Mesodermal cell (in vitro differentiated cells): ENCODE data around the gene ATP10A.

ENCODE experiments used
- H3K27ac ChIP-seq: 2 replicates; pipeline ENCODE4 v1.7.0; 2013; ENCODE audit warnings: mild to moderate bottlenecking, low read depth, low read length, moderate library complexity; ENCODE audit not compliant: severe bottlenecking
- H3K36me3 ChIP-seq: 2 replicates; pipeline ENCODE4 v1.7.1; 2013; ENCODE audit warnings: mild to moderate bottlenecking, low read length, moderate library complexity; ENCODE audit not compliant: control insufficient read depth, insufficient read depth
- H3K4me1 ChIP-seq: one replicate; pipeline ENCODE4 v1.7.1; 2013; ENCODE audit warnings: mild to moderate bottlenecking, low read length; ENCODE audit not compliant: insufficient read depth, control insufficient read depth, poor library complexity, severe bottlenecking
- H3K4me3 ChIP-seq: 2 replicates; pipeline ENCODE4 v1.7.0; 2013; ENCODE audit warnings: low read length, control low read depth, mild to moderate bottlenecking; ENCODE audit not compliant: insufficient read depth, poor library complexity, severe bottlenecking; ENCODE audit errors: extremely low read depth
- H3K9me3 ChIP-seq: 2 replicates; pipeline ENCODE4 v1.7.1; 2013; ENCODE audit warnings: mild to moderate bottlenecking, low read length, moderate library complexity; ENCODE audit not compliant: control insufficient read depth
- WGBS, 2 experiments: methylation state at CpG; one replicate each; pipeline ENCODE4 v1.1.5; 2013; ENCODE audit warnings: missing lambda C conversion rate in 2 of 2; ENCODE audit not compliant: insufficient coverage in 2 of 2; 5-methylcytosine and 5-hydroxymethylcytosine counted together

The ATP10A gene

DNA sequence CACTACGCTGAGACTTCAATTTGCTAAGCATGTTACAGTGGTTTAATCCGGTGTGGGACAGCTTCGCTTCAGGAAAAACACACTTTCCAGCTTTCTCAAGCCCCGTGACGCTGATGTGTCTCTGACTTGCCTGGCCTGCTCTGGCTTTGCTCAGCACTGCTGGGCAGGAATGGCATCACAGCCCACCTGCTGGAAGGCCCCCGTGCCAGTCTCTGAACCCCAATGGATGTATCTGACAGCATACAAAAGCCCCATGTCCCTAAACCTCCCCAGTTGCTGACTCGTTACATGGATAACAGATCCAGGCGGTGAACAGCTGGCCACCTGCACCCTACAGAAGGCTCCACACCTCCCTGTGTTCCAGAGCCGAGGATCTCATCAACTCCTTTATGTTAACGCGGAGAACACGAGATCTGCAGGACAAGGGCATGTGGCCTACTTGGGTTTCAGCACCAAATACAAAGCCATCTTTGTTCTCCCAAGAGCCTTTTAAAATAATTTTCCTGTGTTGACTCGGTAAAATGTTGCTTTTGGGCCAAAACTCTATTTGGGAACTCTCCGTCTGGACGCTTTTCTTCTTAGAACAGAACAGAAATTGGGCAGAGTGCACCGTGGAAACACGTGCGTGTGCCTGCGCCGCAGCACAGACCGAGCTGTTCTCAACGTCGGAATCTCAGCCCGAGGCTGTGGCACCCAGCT lies 61.4 kb downstream of the ATP10A start:
- Histone ChIP-seq H3K27ac (no peak overlapping the region), H3K9me3 (no peaks in the 10 kb centered on the region), H3K36me3 (no peaks in the 10 kb centered on the region), H3K4me3 (no peak overlapping the region), H3K4me1 (no peaks in the 10 kb centered on the region)
- 84 to 86% methylated on average over 23 to 24 of the region's 24 CpGs for WGBS, 2 experiments

DNA sequence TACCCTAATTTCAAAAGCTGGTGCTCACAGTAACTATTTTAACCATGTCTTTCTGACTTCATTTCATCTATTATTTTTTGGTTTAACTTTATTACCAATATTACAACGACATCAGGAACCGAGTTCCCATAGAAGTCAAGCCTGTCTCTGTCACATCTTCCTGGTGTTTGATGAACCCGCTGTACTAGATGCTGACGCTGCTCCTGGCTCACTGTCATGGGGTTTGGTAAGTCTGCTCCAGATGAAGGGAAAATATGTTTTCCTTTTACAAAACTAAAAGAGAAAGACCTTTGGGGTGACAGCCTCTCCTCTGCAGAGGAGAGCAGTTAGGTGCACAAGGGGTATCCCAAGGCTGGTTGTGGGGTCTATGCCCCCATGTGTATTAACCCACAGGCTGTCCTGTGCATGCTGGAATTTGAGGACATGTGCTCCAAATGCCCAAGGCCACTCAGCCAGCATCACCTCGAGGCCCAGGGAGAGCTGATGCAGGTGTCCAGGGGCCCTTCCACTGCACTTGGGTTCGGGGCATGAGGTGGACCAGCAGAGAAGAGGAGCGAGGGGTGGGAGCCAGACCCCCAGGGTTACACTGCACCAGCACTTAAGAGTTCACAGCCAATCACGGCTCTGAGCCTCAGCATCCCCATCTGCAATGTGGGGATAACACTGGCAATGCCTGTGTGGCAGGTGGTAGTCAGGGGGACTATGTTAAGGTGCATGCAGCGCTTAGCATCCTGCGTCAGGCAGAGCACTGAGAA lies 62.2 kb downstream of the ATP10A start:
- Histone ChIP-seq H3K36me3 (no peaks in the 10 kb centered on the region), H3K4me3 (no peak overlapping the region), H3K9me3 (no peaks in the 10 kb centered on the region), H3K4me1 (no peaks in the 10 kb centered on the region), H3K27ac (no peak overlapping the region)
- WGBS, 2 experiments: 95 to 96% methylated on average over 8 of the region's 10 CpGs

DNA sequence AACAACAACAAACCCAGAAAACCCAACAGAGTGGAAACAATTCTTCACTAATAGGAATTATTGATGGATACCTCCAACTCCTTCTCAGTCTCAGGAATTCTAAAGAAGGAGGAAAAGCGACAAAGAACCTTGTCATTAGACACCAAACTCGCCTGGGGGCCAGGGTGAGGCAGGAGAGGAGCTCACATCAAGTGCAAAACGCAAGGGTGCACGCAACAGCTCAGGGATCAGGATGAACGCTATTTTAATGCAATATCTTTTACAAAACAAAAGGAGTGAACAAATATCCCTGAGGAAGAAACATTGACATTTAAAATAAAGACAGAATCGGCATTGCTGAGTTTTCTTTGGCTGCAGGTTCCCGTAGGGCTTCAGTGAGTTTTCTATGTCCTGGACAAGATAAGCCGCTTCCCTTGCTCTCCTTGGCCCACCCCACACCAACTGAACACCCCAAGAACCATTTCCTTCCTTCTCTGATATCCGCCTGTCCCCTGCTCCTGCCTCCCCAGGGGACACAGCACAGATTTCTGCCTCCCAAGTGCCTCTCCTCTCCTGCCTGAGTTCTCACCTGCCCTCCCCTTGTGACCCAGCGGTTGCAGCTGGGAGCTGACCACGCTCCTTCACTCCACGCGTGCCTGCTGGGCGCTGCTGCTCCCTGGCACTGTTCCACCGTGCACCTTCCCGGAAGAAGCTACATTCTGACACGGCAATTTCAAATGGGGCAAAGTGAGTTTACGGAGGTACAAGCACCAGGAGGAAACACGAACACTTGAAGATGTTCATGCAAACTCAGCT lies 63.0 kb downstream of the ATP10A start:
- Histone ChIP-seq H3K36me3 (no peaks in the 10 kb centered on the region), H3K4me3 (no peak overlapping the region), H3K4me1 (no peaks in the 10 kb centered on the region), H3K27ac (no peak overlapping the region), H3K9me3 (no peaks in the 10 kb centered on the region)
- WGBS, 2 experiments: 80 to 82% methylated on average over 13 to 17 of the region's 19 CpGs

DNA sequence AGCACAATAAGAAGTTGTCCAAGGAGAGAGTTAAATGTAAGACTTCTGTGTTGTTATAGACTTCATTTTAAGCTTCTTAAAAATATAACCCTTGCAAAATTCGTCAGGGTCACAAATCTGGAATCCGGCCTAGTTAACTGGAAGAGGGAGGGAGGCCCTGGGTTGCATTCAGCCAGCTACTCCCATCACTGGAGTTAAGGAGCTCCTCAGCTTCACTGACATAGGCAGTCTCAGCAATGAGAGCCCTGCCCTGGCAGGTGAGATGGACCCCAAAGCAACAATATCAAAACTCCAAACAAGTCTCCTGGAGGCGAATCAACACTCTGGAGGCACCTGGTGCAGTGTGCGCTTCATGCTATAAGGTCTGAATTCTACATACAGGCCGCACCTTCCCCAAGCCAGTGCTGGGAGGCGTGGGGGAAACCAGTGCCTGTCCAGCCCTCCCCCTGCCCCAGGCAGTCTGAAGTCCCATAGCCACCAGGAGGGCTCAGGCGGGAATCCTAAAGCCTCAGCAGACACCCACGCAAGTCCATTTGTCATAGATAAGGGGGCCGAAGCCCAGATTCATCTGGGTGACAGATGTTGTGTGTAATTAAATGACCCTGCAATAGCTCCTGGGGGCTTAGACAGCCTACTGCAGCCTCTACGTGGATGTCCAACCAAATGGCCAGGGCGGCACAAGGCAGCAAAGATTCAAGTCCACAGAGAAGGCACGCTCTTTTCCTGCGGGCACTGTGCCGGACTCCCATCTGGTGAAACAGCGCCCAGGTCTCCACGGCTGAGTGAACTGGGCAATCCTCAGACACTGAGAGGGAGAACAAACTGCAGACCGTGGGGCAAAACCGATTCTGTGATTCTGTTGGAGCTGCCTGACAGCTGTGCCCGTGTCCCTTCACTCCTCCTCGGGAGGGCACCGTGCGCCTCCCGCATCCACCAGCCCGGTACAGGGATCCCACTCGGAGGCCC lies 64.9 kb downstream of the ATP10A start:
- H3K9me3 ChIP-seq: no peaks in the 10 kb centered on the region
- no peaks in the 10 kb centered on the region for H3K4me1 ChIP-seq
- H3K4me3 ChIP-seq: no peak overlapping the region
- WGBS, 2 experiments: 93 to 95% methylated on average over 20 of the region's 25 CpGs
- H3K27ac ChIP-seq: no peak overlapping the region
- H3K36me3 ChIP-seq: no peaks in the 10 kb centered on the region

DNA sequence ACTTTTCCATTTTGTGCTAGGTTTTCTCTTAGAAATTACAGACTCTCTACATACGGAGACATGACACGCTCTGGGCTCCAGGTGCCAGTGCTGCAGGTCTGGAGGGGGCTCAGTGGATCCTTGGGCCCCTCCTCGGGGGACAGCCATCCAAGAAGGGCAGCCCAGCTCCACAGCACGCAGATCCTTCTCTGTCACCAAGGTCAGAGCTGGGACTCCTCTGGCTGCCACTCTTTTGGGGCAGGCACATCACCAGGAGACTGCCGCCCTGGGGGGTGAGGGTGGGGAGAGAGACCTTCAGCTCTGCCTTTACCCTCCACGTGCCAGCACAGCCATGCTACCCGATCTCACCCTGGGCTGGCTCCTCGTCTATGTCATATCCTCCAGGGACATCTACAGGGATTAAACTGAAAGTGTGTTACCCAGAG lies 65.6 kb downstream of the ATP10A start:
- no peak overlapping the region for H3K27ac ChIP-seq

DNA sequence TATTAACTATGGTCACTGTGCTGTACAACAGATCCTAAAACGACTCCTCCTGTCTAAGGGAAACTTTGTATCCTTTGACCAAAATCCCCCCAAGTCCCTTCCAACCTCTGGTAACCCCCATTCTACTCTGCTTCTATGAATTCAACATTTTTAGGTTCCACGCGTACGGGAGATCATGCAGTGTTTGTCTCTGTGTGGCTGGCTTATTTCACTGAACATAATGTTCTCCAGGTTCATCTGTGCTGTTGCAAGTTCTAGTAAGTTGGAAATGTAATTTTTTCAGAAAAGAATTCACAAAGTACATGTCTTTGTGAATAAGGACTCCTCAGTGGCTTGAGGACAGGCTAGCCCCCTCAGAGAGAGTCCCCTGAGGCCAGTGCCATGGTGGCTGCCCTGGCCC lies 66.1 kb downstream of the ATP10A start:
- H3K27ac ChIP-seq: no peak overlapping the region
- no peaks in the 10 kb centered on the region for H3K4me1 ChIP-seq
- H3K36me3 ChIP-seq: no peaks in the 10 kb centered on the region
- WGBS, 2 experiments: 93 to 100% methylated on average over 1 to 3 of the region's 4 CpGs
- H3K9me3 ChIP-seq: no peaks in the 10 kb centered on the region
- no peak overlapping the region for H3K4me3 ChIP-seq

More for the DNA sequence above, 65.6 kb downstream of the ATP10A start:
- Histone ChIP-seq H3K9me3 (no peaks in the 10 kb centered on the region), H3K36me3 (no peaks in the 10 kb centered on the region), H3K4me1 (no peaks in the 10 kb centered on the region), H3K4me3 (no peak overlapping the region)
- WGBS, 2 experiments: 82 to 92% methylated on average over 5 to 8 of the region's 8 CpGs

DNA sequence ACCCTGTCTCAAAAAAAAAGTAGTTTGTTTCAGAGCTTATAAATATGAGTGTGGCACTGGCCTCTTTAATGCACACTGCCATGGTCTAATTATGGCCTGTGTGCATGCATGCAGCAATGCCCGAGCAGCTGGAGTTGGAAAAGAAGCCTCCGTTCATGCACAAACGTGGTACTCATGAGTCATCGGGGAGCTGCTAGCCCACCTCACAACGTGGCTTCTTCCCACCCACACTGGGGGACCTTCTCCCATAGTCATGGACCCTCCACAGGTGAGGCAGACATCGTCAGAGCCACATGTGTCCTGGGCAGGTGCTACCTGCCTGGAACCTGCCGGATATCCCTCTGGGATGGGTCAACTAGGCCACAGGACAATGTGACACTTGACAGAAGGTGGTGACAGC lies 66.7 kb downstream of the ATP10A start:
- Histone ChIP-seq H3K9me3 (no peaks in the 10 kb centered on the region), H3K36me3 (no peaks in the 10 kb centered on the region), H3K4me3 (no peak overlapping the region), H3K4me1 (no peaks in the 10 kb centered on the region), H3K27ac (no peak overlapping the region)
- WGBS, 2 experiments: 90 to 95% methylated on average over 4 to 7 of the region's 7 CpGs

DNA sequence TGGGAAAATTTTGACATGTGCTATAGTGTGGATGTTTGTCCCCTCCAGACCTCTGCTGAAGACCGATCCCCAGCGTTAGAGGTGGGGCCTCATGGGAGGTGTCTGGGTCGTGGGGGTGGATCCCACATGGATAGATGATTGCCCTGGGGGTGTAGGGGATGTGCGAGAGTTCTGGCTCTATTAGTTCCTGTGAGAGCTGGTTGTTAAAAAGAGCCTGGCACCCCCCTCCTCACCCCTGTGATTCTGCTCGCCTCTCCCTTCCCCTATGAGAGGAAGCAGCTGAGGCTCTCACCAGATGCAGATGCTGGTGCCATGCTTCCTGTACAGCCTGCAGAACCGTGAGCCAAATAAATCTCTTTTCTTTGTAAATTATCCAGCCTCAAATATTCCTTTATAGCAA lies 67.4 kb downstream of the ATP10A start:
- 80 to 82% methylated on average over 2 to 3 of the region's 6 CpGs for WGBS, 2 experiments
- Histone ChIP-seq H3K9me3 (no peaks in the 10 kb centered on the region), H3K4me1 (no peaks in the 10 kb centered on the region), H3K4me3 (no peak overlapping the region), H3K27ac (no peak overlapping the region), H3K36me3 (no peaks in the 10 kb centered on the region)

DNA sequence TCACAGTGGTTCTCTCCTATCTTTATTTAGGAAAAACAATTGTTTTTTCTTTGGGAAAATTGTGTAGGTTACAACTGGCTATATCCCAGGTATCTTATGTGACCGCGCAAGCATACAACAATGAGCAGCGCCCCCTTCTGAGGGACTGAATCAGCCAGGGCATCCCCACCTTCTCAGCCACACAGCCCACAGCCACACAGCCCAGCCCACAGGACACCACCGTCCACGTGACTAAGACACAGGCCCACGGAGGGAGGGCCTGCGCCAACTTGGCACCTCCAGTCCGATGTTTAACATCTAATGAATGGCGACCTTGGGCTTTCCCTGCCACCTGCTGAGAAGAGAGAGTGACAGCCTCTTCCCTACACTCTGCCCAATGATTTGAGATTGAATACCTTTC lies 68.1 kb downstream of the ATP10A start:
- no peaks in the 10 kb centered on the region for H3K4me1 ChIP-seq
- H3K36me3 ChIP-seq: no peaks in the 10 kb centered on the region
- no peaks in the 10 kb centered on the region for H3K9me3 ChIP-seq
- no peak overlapping the region for H3K4me3 ChIP-seq
- no peak overlapping the region for H3K27ac ChIP-seq
- 80 to 100% methylated on average over 3 to 9 of the region's 9 CpGs for WGBS, 2 experiments
